HG02610 (cell line): ENCODE data around the gene TBKBP1.
"Not testable (repeated sequence)": the region's sequence is repeated elsewhere in the genome, so short reads cannot be mapped to it uniquely, and the experiment has no call there.

Source experiments
- ATAC-seq: cut with Tn5 transposase; IDR thresholded peaks from one replicate; pipeline ENCODE4 v1.9.1; 2021; ENCODE audit warnings: mild to moderate bottlenecking, moderate library complexity; ENCODE audit not compliant: unreplicated experiment

Gene TBKBP1

DNA sequence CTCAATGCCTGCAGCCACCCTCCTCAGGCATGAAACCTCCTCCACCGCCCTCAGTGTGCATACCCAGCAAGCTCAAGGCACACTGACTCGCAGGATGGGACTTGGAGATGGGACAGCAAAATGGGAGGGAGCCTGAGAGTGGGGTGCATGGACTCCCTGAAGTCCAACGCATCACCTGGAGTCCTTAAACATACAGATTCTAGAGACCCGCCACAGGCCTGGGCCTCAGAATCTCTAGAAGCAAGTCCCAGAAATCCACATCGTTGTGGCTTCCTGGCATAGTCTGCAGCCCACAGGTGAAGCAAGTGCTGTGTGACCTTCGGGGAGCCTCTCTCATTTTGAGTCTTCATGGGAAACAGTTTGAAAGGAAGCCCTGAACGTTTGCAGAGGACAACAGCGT, 35.5 kb downstream of the TBKBP1 start:
- no peak for ATAC-seq

DNA sequence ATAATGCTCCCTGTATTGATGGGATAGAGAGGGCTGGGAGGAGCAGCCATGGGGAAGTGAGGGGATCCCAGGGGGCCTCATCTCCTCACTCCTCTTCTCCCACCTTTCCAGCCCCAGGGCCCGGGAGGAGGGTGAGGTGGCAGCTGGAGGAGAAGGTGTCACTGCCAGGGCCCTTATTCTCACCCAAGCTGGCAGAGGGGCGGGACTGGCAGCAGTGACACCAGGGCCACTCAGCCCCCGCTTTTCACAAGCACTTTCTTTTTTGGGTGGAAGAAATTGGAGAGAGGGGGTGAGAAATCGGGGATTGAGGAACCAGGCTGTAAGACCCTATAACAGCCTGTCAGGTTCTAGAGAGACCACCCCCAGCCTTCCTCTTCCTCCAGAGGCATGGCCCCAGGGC, 36.7 kb downstream of the TBKBP1 start:
- ATAC-seq: no peak

- no peak for ATAC-seq
Observed at GRCh38 chr17:47731396-47731795, 37.4 kb downstream of the TBKBP1 start.

DNA sequence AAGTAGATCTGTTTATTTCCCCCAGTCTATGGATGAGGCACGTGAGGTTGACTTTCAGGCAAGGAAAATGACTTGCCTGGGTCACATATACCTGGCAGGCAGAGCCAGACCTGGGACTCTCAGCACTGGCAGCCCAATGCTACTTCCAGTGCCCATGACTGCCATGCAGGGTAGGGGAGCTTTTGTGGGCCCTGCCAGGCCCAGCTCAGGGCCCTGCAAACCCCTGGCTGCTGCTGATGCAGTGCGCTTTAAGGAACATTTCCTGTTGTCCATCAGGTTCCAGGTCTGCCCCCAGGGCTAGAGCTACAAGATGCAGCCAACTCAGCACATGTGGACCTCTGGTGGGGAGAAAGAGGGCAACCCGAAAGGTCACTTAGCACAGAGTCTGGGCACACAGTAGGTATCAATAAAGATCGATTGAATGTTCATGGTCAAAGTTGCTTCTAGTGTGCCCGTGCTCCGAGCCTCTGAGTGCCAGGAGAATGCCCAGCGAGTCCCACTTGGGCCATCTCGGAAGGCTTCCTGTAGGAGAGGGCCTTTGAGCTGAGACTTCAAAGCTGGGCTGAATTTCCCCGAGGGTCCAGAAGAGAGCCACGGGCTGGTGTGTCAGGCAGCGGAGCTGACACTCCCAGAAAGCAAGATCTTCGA, 38.6 kb downstream of the TBKBP1 start:
- ATAC-seq: no peak

GRCh38 chr17:47733047-47733673, 39.2 kb downstream of the TBKBP1 start, which contains the start of gene TBX21:
TSS of gene TBX21 (plus strand) at chr17:47733236. CDS start at chr17:47733455, 219 bp downstream.
- peak; percentile 61 for ATAC-seq

DNA sequence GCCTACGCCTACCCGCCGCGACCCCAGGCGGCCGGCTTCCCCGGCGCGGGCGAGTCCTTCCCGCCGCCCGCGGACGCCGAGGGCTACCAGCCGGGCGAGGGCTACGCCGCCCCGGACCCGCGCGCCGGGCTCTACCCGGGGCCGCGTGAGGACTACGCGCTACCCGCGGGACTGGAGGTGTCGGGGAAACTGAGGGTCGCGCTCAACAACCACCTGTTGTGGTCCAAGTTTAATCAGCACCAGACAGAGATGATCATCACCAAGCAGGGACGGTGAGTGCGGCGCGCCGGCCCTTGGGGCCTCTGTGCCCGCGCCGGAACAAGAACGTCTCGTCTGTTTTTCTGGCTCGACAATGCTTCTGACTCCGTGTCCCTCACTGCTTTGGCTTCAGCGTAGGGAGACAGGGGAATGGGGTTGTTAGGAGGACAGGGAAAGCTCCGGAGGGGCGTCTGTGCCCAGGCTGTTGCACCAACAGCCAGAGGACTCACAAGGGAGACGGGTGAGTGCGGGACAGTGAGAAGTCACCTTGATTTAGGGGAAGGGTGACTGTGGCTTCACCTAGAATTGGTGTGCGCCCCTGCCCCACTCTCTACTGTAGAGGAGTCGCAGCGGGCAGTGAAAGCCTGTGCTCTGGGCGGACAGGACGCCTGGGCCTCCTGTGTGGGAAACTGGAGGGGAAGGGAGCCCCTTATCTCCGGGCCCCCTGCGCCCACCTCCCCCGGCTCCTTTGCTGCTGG, 39.9 kb downstream of the TBKBP1 start:
- peak; percentile 1 for ATAC-seq

DNA sequence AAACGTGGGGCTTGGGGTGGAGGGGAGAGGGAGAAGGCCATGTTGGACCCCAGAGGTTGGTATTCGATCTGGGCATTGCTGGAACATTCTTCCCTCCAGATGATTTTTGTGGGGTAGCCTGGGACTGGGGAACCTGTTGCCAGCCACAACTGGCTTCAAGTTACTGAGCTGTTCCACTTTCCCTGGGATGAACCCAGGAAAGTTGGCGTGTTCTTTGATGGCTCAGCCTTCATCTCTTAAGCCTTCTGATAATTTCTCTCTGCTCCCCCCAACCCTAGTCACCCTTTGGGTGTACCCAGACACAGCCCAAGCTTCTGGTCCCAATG, 41.1 kb downstream of the TBKBP1 start:
- ATAC-seq: no peak

- peak; percentile 63 for ATAC-seq
Observed at GRCh38 chr17:47735536-47736011, 41.6 kb downstream of the TBKBP1 start.

DNA sequence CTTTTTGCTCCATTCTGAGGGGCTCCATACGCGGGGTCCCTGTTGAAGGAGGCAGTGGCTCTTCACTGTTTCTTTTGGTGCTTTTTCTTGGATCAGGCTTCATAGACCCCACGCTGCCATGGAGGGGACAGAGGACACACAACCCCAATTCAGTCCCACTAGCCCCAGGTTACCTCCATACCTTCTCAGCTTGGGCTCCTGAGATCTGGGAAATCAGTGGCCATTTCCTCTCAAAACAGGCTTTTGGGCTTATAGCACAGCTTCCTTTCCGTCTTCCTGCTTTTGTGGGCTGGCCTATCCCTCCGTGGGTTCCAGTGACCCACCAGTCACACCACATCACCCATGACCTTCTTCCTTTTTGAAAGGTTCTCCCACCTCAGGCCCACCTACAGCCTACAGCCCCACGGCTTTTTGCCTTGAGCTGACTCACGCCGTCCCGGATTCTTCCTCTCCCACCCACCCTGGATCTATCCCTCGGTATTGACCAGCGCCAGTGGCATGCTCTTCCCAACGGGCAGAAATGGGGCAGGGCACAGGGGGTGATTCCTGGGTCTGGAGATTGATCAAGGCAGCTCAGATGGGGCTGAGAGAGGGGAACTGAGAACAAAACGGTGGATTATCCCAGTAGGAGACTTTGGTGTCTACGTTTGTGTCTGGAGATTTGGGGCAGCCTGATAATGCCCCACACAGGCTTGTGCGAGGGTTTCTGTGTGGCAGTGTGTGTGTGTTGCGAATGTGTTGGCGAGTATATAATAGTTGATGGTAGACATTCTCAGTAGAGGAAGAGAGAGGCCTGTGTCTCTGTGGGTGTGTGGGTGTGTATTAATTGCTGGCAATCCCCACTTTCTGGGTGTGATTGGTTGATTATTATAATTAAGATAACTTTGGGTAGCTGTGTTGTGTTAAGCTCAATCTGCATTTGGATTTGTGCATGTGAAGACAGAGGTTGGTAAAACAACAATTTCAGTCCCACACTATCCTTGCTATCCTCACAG, 42.8 kb downstream of the TBKBP1 start:
- no peak for ATAC-seq

DNA sequence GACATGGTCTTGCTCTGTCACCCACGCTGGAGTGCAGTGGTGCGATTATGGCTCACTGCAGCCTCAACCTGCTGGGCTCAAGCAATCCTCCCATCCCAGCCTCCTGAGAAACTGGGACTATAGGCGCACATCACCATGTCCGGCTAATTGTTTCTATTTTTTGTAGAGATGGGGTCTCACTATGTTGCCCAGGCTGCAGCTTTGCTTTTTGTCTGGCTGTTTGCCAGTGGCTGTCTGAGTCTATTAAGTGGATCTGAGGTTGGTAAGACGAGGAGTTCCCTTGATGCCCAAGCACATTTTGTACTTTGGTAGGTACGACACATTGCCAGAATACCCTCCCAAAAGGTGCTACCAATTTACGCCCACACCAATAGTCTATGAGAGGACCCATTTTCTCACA, 44.2 kb downstream of the TBKBP1 start:
- ATAC-seq: no peak

DNA sequence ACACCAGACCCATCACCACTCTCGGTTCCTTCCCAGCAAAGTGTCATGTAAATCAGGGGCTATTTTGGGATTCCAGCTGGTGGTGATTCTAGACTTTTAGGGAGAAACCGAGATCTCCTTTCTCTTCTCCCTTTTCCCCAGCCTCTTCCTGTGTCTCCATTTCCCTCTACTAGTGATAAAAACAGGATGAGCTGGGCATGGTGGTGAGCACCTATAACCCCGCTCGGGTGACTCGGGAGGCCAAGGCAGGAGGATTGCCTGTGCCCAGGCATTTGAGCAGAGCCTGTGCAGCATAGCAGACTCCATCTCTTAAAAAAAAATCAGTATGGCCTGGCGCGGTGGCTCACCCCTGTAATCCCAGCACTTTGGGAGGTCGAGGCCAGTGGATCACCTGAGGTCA, 45.2 kb downstream of the TBKBP1 start:
- ATAC-seq: no peak

GRCh38 chr17:47739945-47740344, 46.0 kb downstream of the TBKBP1 start:
- ATAC-seq: not testable (repeated sequence)

GRCh38 chr17:47741109-47741792, 47.3 kb downstream of the TBKBP1 start:
- ATAC-seq: no peak

DNA sequence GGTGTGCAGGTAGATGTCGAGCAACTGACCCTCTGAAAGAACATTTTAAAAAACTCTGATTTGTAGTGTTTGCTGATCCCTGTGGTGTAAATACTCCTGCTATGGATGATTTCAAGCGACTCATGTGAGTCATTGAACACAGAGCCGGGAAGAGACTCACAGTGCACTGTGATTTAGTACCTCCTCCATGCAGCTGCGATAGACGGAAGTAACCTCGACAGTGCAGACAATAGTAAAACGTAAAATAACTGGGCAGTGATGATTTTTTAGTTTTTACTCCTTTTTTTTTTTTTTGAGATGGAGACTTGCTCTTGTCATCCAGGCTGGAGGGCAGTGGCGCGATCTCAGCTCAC, 47.8 kb downstream of the TBKBP1 start:
- no peak for ATAC-seq

DNA sequence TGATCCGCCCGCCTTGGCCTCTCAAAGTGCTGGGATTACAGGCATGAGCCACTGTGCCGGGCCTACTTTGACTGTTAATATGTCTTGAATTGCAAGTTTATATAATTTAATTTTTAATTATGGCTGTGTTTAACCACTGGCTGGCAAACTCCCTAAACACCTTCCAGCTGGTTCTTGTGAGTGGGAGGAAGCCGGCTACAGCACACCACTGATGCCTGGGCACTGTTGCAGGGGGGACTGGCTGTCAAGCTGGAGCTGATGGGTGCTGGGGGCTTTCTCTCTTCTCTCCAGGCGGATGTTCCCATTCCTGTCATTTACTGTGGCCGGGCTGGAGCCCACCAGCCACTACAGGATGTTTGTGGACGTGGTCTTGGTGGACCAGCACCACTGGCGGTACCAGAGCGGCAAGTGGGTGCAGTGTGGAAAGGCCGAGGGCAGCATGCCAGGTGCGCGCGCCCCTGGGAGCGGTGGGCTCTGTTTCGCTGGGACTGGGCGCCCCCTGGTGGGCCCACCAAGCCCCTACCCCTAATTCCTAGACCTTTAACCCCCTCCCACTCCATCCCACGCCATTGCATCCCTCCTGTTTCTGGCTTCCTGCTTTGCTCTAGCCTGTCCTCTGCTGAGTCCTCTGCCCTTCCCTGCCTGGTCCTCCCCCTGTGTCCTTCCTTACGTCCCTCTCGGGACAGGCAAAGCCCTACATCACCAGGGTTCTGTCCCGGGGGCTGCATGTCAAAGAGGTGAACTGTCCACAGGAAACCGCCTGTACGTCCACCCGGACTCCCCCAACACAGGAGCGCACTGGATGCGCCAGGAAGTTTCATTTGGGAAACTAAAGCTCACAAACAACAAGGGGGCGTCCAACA, 48.6 kb downstream of the TBKBP1 start:
- no peak for ATAC-seq

GRCh38 chr17:47744168-47745036, 50.4 kb downstream of the TBKBP1 start:
- no peak for ATAC-seq

DNA sequence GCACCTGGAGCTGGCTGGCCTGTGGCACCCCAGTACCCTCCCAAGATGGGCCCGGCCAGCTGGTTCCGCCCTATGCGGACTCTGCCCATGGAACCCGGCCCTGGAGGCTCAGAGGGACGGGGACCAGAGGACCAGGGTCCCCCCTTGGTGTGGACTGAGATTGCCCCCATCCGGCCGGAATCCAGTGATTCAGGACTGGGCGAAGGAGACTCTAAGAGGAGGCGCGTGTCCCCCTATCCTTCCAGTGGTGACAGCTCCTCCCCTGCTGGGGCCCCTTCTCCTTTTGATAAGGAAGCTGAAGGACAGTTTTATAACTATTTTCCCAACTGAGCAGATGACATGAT, 51.0 kb downstream of the TBKBP1 start:
- no peak for ATAC-seq

- ATAC-seq: no peak
Observed at GRCh38 chr17:47751471-47751870, 57.5 kb downstream of the TBKBP1 start.

- ATAC-seq: no peak
Observed at GRCh38 chr17:47757386-47757785, 63.4 kb downstream of the TBKBP1 start.
